GM12878 (cell line): ENCODE data around the gene SLC9A3. TPM values are rescaled to one million over a fixed set of nuclear protein-coding genes. Genes with fewer than 3 reads are reported as not detected.

Experiments
- ATAC-seq: fragments of 200-7000 bp; cut with Tn5 transposase; 3 replicates; pipeline ENCODE4 v1.9.1; 2020; ENCODE audit warnings: mild to moderate bottlenecking, moderate library complexity
- BruUV-seq: library from RNA; stranded (reverse); fragments of 400-500 nt; replicated peaks from 2 replicates; lab custom pipeline; 2021; lab: Mats Ljungman, UMichigan
- CTCF ChIA-PET: fragments of 300-600 bp; sonication (Branson Sonifier 250); formaldehyde crosslinking; extraction: SDS; loops from one replicate; lab custom pipeline; 2021; ENCODE audit warnings: inconsistent platforms; lab: Yijun Ruan, JAX
- POLR2A ChIA-PET: fragments of 350-600 bp; formaldehyde crosslinking; extraction: SDS; loops from one replicate; lab custom pipeline; 2021; ENCODE audit warnings: inconsistent platforms; lab: Charles Lee
- RAD21 ChIA-PET: fragments of 300-600 bp; sonication (Branson Sonifier 250); formaldehyde crosslinking; loops from one replicate; lab custom pipeline; 2023; ENCODE audit warnings: antibody characterized with exemption; ENCODE audit not compliant: unreplicated experiment; lab: Charles Lee
- SMC1A ChIA-PET: fragments of 300-600 bp; sonication (Branson Sonifier 250); formaldehyde crosslinking; loops from one replicate; lab custom pipeline; 2023; ENCODE audit not compliant: unreplicated experiment, uncharacterized antibody; lab: Charles Lee
- DNase-seq: peaks from one replicate; pipeline ENCODE4 v3.0.0-alpha.2; 2011; ENCODE audit warnings: low read depth, low spot score
- FAIRE-seq: peaks from 3 replicates; lab custom pipeline; 2011; peaks lifted over from hg19 to GRCh38; lab: Jason Lieb, UNC
- H2AFZ ChIP-seq: 2 replicates; pipeline ENCODE4 v1.6.0; 2011; ENCODE audit warnings: low read depth, low read length, control low read depth; ENCODE audit not compliant: control insufficient read depth
- H3K27ac ChIP-seq: 2 replicates; pipeline ENCODE4 v1.5.1; 2011; ENCODE audit warnings: control low read depth; ENCODE audit not compliant: control insufficient read depth, insufficient read depth
- H3K27me3 ChIP-seq, 2 experiments: replicated peaks in 1 of 2; 2 replicates each; pipeline versions ENCODE4 v1.6.0 to v1.6.1; 2011; ENCODE audit warnings: low read length in 1 of 2; ENCODE audit not compliant: control insufficient read depth in 2 of 2, insufficient read depth in 2 of 2
- H3K36me3 ChIP-seq, 2 experiments: 2 replicates each; pipeline ENCODE4 v1.5.1; 2011; ENCODE audit warnings: low read length in 1 of 2; ENCODE audit not compliant: control insufficient read depth in 2 of 2, insufficient read depth in 2 of 2
- H3K4me1 ChIP-seq: 2 replicates; pipeline ENCODE4 v1.6.1; 2011; ENCODE audit warnings: mild to moderate bottlenecking, low read length, moderate library complexity, mixed read lengths; ENCODE audit not compliant: control insufficient read depth, insufficient read depth
- H3K4me2 ChIP-seq: 2 replicates; pipeline ENCODE4 v1.6.0; 2011; ENCODE audit warnings: control low read depth; ENCODE audit not compliant: control insufficient read depth, insufficient read depth
- H3K4me3 ChIP-seq: fragments of 200-600 bp; sonication (generic); 2 replicates; pipeline ENCODE4 v1.5.1; 2016
- H3K79me2 ChIP-seq: 2 replicates; pipeline ENCODE4 v1.6.0; 2011; ENCODE audit warnings: low read length; ENCODE audit not compliant: control insufficient read depth, insufficient read depth
- H3K9ac ChIP-seq: 2 replicates; pipeline ENCODE4 v1.8.0; 2011; ENCODE audit warnings: low read length, control low read depth, mixed read lengths; ENCODE audit not compliant: control insufficient read depth, insufficient read depth
- H3K9me3 ChIP-seq: replicated peaks from 3 replicates; pipeline ENCODE4 v1.5.1; 2011; ENCODE audit warnings: mild to moderate bottlenecking, low read length; ENCODE audit not compliant: control insufficient read depth, insufficient read depth
- H4K20me1 ChIP-seq: 2 replicates; pipeline ENCODE4 v1.6.0; 2011; ENCODE audit not compliant: control insufficient read depth, insufficient read depth
- FOXM1 ChIP-seq: IDR thresholded peaks from 2 replicates; pipeline ENCODE4 v1.6.1; 2012; ENCODE audit warnings: low read depth, mild to moderate bottlenecking, inconsistent platforms, low read length, moderate library complexity
- NR2F1 ChIP-seq: fragments of 450-650 bp; conservative IDR thresholded peaks from 2 replicates; pipeline ENCODE4 v1.6.1; 2017; ENCODE audit warnings: mild to moderate bottlenecking
- REST ChIP-seq: IDR thresholded peaks from 2 replicates; pipeline ENCODE4 v1.6.1; 2012; ENCODE audit warnings: mild to moderate bottlenecking, low read depth, low read length
- RUNX3 ChIP-seq: IDR thresholded peaks from 2 replicates; pipeline ENCODE4 v1.6.1; 2012; ENCODE audit warnings: low read length, inconsistent platforms
- WRNIP1 ChIP-seq: IDR thresholded peaks from 2 replicates; pipeline ENCODE4 v1.6.1; 2011; ENCODE audit warnings: low read depth, low read length, improper control_type of control experiment, borderline replicate concordance
- YY1 ChIP-seq: IDR thresholded peaks from 2 replicates; pipeline ENCODE4 v1.6.1; 2011; ENCODE audit warnings: low read depth, mild to moderate bottlenecking, low read length
- ZNF207 ChIP-seq: fragments of 450-650 bp; IDR thresholded peaks from 2 replicates; pipeline ENCODE4 v1.6.1; 2014; ENCODE audit warnings: antibody characterized with exemption, mild to moderate bottlenecking, borderline replicate concordance
- WGBS: methylation state at CpG from one replicate; pipeline ENCODE4 v1.1.6; 2016; ENCODE audit warnings: low lambda C conversion rate; ENCODE audit not compliant: insufficient replicate concordance, insufficient coverage; ENCODE audit errors: missing lambda C conversion rate; 5-methylcytosine and 5-hydroxymethylcytosine counted together
- in situ Hi-C: fragments of 300-500 bp; cut with MboI; formaldehyde crosslinking; loops from 9 replicates; pipeline ENCODE4 v1.14.3; 2018; ENCODE audit warnings: mixed read lengths
- intact Hi-C: fragments of 100-400 bp; cut with micrococcal nuclease; formaldehyde crosslinking; loops from one replicate; pipeline ENCODE4 v1.14.2; 2022; ENCODE audit not compliant: unreplicated experiment
- polyA plus RNA-seq, 11 experiments: library from polyadenylated mRNA; depleted of rRNA in 4 of 11; unstranded in 6 of 11; stranded (reverse) in 5 of 11; fragments of >200 nt; fragmentation: Nextera tagmentation in 4 of 11; fragmentation: Illumina TruSeq in 1 of 11; extraction: Ambion mirVana in 4 of 11; extraction: Trizol in 1 of 11; gene quantifications; 1 replicate in 1 of 11; 2 replicates in 10 of 11; pipeline versions ENCODE4 v1.2.1 to v1.2.3, GENCODE V29; 2011 to 2016; ENCODE audit warnings: inconsistent platforms in 2 of 11, missing spikeins in 2 of 11, low read depth in 1 of 11
- total RNA-seq, 4 experiments: library from RNA; depleted of rRNA in 3 of 4; stranded (reverse); fragments of >200 nt in 3 of 4; fragmentation: Illumina TruSeq in 1 of 4; extraction: Trizol in 1 of 4; gene quantifications; 2 replicates each; pipeline versions ENCODE4 v1.2.1 to v1.2.3, GENCODE V29; 2013 to 2021

SLC9A3 gene
- total and polyA plus RNA-seq, 10 of the 15 experiments (the other 5 are each of a cell fraction or from before 2014, with no cell fraction given), result 0.04 to 5.2 (median 2.3) TPM; not detected in 1

- TF ChIP-seq RUNX3, result no peak
- no peak for TF ChIP-seq NR2F1
- TF ChIP-seq REST, result no peak
Observed at GRCh38 chr5:523441-524222, 617 bp downstream of the SLC9A3 start (continued).

- TF ChIP-seq RUNX3 (no peak), ZNF207 (no peak), YY1 (no peak), WRNIP1 (no peak), FOXM1 (no peak)
- ChIA-PET POLR2A (no interaction called here), SMC1A (no interaction called here), RAD21 (no interaction called here), CTCF (no interaction called here)
- intact Hi-C loops (no loop called here), in situ Hi-C loops (no loop called here)
- H3K79me2 ChIP-seq, result no peaks in the 10 kb centered on the region
- peaks cover 6% of the 10 kb centered on the region; the same call in 1 of the 2 replicates for H3K4me1 ChIP-seq
- no peak for DNase-seq
- H3K36me3 ChIP-seq, result no peaks in the 10 kb centered on the region
- no peaks in the 10 kb centered on the region for H4K20me1 ChIP-seq
- H3K9ac ChIP-seq, result no peak overlapping the region
- H3K27ac ChIP-seq, result no peak overlapping the region
- peaks cover 8 to 21% of the 10 kb centered on the region in 2 experiments for H3K27me3 ChIP-seq
- 50% methylated on average over 20 of the region's 21 CpGs for WGBS
- BruUV-seq, result no TSS peak
- no peak overlapping the region for H3K4me3 ChIP-seq
- no peak for ATAC-seq
- H2AFZ ChIP-seq, result no peak overlapping the region
- H3K9me3 ChIP-seq, result no peaks in the 10 kb centered on the region
- FAIRE-seq, result no peak
- no peak overlapping the region for H3K4me2 ChIP-seq
Observed at GRCh38 chr5:522899-523440, 1.3 kb downstream of the SLC9A3 start.
